GM23338 (cell line): ENCODE results near the gene PLXNA2. TPM values are rescaled to one million over a fixed set of nuclear protein-coding genes. Genes with fewer than 3 reads are reported as not detected.

ENCODE experiments used
- ATAC-seq: fragments of 200-7000 bp; cut with Tn5 transposase; 3 replicates; pipeline ENCODE4 v1.9.1; 2020
- DNase-seq: peaks from one replicate; pipeline ENCODE4 v3.0.0-alpha.2; 2015; ENCODE audit warnings: low spot score
- H2AFZ ChIP-seq: fragments of 200-600 bp; sonication (generic); 2 replicates; pipeline ENCODE4 v1.8.0; 2016; ENCODE audit warnings: antibody characterized with exemption, mild to moderate bottlenecking, moderate library complexity
- H3F3A ChIP-seq: fragments of 200-600 bp; sonication (generic); replicated peaks from 2 replicates; pipeline ENCODE4 v1.8.0; 2017; ENCODE audit warnings: antibody characterized with exemption, mixed run types, low read depth
- H3K27ac ChIP-seq: fragments of 200-600 bp; sonication (generic); 2 replicates; pipeline ENCODE4 v1.6.1; 2016; ENCODE audit warnings: low read depth
- H3K27me3 ChIP-seq: fragments of 200-600 bp; sonication (generic); 2 replicates; pipeline ENCODE4 v1.8.0; 2016; ENCODE audit warnings: mild to moderate bottlenecking, mixed run types, moderate library complexity; ENCODE audit not compliant: insufficient read depth
- H3K36me3 ChIP-seq: fragments of 200-600 bp; sonication (generic); 2 replicates; pipeline ENCODE4 v1.8.0; 2016; ENCODE audit warnings: mild to moderate bottlenecking; ENCODE audit not compliant: insufficient read depth
- H3K4me1 ChIP-seq: fragments of 200-600 bp; sonication (generic); 2 replicates; pipeline ENCODE4 v1.8.0; 2016; ENCODE audit warnings: mild to moderate bottlenecking, moderate library complexity; ENCODE audit not compliant: insufficient read depth
- H3K4me2 ChIP-seq: fragments of 200-600 bp; sonication (generic); 2 replicates; pipeline ENCODE4 v1.7.1; 2017; ENCODE audit warnings: mixed run types
- H3K4me3 ChIP-seq: fragments of 200-600 bp; sonication (generic); 2 replicates; pipeline ENCODE4 v1.6.1; 2016; ENCODE audit warnings: mixed run types
- H3K79me2 ChIP-seq: fragments of 200-600 bp; sonication (generic); replicated peaks from 2 replicates; pipeline ENCODE4 v1.8.0; 2017; ENCODE audit warnings: mild to moderate bottlenecking; ENCODE audit not compliant: insufficient read depth
- H3K9me2 ChIP-seq: fragments of 200-600 bp; sonication (generic); 2 replicates; pipeline ENCODE4 v1.8.0; 2017; ENCODE audit not compliant: insufficient read depth
- H4K20me1 ChIP-seq: fragments of 200-600 bp; sonication (generic); replicated peaks from 2 replicates; pipeline ENCODE4 v1.8.0; 2017; ENCODE audit warnings: mild to moderate bottlenecking; ENCODE audit not compliant: insufficient read depth
- H3K27ac Mint-ChIP-seq: 2 replicates; pipeline ENCODE4 v1.8.0; 2020; ENCODE audit warnings: inconsistent platforms, mild to moderate bottlenecking, moderate library complexity, mixed read lengths
- H3K27me3 Mint-ChIP-seq: 3 replicates; pipeline ENCODE4 v1.8.0; 2022; ENCODE audit warnings: low read depth, mild to moderate bottlenecking, moderate library complexity, mixed read lengths, inconsistent platforms; ENCODE audit not compliant: insufficient read depth, poor library complexity
- H3K36me3 Mint-ChIP-seq: 3 replicates; pipeline ENCODE4 v1.8.0; 2021; ENCODE audit warnings: low read depth, mild to moderate bottlenecking, inconsistent platforms, moderate library complexity, mixed read lengths
- H3K4me1 Mint-ChIP-seq: 3 replicates; pipeline ENCODE4 v1.8.0; 2020; ENCODE audit warnings: mild to moderate bottlenecking, inconsistent platforms, mixed read lengths
- H3K4me3 Mint-ChIP-seq: 3 replicates; pipeline ENCODE4 v1.8.0; 2021; ENCODE audit warnings: moderate library complexity, mild to moderate bottlenecking, inconsistent platforms, mixed read lengths
- H3K9me3 Mint-ChIP-seq: 3 replicates; pipeline ENCODE4 v1.8.0; 2020; ENCODE audit warnings: moderate library complexity, mild to moderate bottlenecking, inconsistent platforms, mixed read lengths
- CREB1 ChIP-seq: fragments of 250-450 bp; sonication (Bioruptor Pico); IDR thresholded peaks from 2 replicates; pipeline ENCODE4 v1.5.0; 2020; ENCODE audit warnings: low read depth, mild to moderate bottlenecking, moderate library complexity
- EZH2 ChIP-seq: fragments of 200-600 bp; sonication (generic); IDR thresholded peaks from one replicate; pipeline ENCODE4 v1.8.0; 2017; ENCODE audit warnings: antibody characterized with exemption, mild to moderate bottlenecking, low read depth; ENCODE audit not compliant: unreplicated experiment
- EZH2phosphoT487 ChIP-seq: fragments of 200-600 bp; sonication (generic); IDR thresholded peaks from one replicate; pipeline ENCODE4 v1.8.1; 2018; ENCODE audit warnings: antibody characterized with exemption; ENCODE audit not compliant: unreplicated experiment
- JUNB ChIP-seq: IDR thresholded peaks from one replicate; pipeline ENCODE4 v1.6.1; 2016; ENCODE audit warnings: antibody characterized with exemption; ENCODE audit not compliant: unreplicated experiment
- NANOG ChIP-seq: IDR thresholded peaks from 2 replicates; pipeline ENCODE4 v1.6.1; 2016; ENCODE audit warnings: antibody characterized with exemption, borderline replicate concordance
- POLR2AphosphoS5 ChIP-seq: IDR thresholded peaks from 2 replicates; pipeline ENCODE4 v1.6.1; 2016; ENCODE audit warnings: antibody characterized with exemption, low read depth
- STAT1 ChIP-seq: IDR thresholded peaks from one replicate; pipeline ENCODE4 v1.6.1; 2016; ENCODE audit warnings: antibody characterized with exemption; ENCODE audit not compliant: unreplicated experiment
- ZNF114 ChIP-seq: fragments of 250-450 bp; sonication (Bioruptor Pico); IDR thresholded peaks from 2 replicates; pipeline ENCODE4 v1.5.0; 2020; ENCODE audit warnings: mild to moderate bottlenecking, moderate library complexity
- ZNF331 ChIP-seq: fragments of 250-450 bp; sonication (Bioruptor Pico); IDR thresholded peaks from 2 replicates; pipeline ENCODE4 v1.5.0; 2020; ENCODE audit warnings: low read depth, mild to moderate bottlenecking, moderate library complexity
- polyA plus RNA-seq: library from polyadenylated mRNA; unstranded; fragments of >200 nt; fragmentation: Nextera tagmentation; extraction: Ambion mirVana; gene quantifications from 2 replicates; pipeline ENCODE4 v1.2.1, GENCODE V29; 2016
- total RNA-seq: library from RNA; depleted of rRNA; stranded (reverse); fragments of >200 nt; shearing (Covaris generic); gene quantifications from 2 replicates; pipeline ENCODE4 v1.2.3, GENCODE V29; 2014
- TF ChIP-seq, protein P1 (sequence below): IDR thresholded peaks from 2 replicates; pipeline ENCODE4 v1.6.1; 2016; ENCODE audit warnings: antibody characterized with exemption
- TF ChIP-seq, protein P2 (sequence below): IDR thresholded peaks from one replicate; pipeline ENCODE4 v1.6.1; 2018; ENCODE audit warnings: antibody characterized with exemption; ENCODE audit not compliant: unreplicated experiment
- TF ChIP-seq, protein P3 (sequence below): fragments of 250-450 bp; sonication (Bioruptor Pico); IDR thresholded peaks from 2 replicates; pipeline ENCODE4 v1.5.0; 2020; ENCODE audit warnings: mild to moderate bottlenecking, moderate library complexity

Gene PLXNA2
- total and polyA plus RNA-seq, 2 experiments from 2014 or later: 0.40 to 1.8 TPM

DNA sequence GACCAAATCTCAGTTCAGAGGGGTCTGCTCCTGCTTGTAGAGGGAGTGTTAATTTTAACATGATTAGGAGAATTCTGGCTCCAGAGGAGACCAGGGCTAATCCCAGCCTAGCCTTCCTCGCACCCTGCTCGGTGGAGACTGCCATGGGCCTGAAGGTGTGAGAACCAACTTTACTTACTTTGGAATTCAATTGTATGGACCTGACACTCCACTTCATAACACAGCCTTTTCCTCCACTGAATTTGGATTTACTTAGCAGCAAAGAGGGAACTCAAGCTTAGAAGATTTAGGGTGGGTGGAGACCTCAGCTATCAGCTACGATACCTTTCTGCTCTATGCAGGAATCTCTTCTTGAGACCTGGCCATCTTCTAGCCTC, 11.5 kb downstream of the PLXNA2 start (continued):
- TF ChIP-seq ZNF331 (no peak), JUNB (no peak)
- TF ChIP-seq, protein P1, sequence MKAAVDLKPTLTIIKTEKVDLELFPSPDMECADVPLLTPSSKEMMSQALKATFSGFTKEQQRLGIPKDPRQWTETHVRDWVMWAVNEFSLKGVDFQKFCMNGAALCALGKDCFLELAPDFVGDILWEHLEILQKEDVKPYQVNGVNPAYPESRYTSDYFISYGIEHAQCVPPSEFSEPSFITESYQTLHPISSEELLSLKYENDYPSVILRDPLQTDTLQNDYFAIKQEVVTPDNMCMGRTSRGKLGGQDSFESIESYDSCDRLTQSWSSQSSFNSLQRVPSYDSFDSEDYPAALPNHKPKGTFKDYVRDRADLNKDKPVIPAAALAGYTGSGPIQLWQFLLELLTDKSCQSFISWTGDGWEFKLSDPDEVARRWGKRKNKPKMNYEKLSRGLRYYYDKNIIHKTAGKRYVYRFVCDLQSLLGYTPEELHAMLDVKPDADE: no peak
- TF ChIP-seq, protein P2, sequence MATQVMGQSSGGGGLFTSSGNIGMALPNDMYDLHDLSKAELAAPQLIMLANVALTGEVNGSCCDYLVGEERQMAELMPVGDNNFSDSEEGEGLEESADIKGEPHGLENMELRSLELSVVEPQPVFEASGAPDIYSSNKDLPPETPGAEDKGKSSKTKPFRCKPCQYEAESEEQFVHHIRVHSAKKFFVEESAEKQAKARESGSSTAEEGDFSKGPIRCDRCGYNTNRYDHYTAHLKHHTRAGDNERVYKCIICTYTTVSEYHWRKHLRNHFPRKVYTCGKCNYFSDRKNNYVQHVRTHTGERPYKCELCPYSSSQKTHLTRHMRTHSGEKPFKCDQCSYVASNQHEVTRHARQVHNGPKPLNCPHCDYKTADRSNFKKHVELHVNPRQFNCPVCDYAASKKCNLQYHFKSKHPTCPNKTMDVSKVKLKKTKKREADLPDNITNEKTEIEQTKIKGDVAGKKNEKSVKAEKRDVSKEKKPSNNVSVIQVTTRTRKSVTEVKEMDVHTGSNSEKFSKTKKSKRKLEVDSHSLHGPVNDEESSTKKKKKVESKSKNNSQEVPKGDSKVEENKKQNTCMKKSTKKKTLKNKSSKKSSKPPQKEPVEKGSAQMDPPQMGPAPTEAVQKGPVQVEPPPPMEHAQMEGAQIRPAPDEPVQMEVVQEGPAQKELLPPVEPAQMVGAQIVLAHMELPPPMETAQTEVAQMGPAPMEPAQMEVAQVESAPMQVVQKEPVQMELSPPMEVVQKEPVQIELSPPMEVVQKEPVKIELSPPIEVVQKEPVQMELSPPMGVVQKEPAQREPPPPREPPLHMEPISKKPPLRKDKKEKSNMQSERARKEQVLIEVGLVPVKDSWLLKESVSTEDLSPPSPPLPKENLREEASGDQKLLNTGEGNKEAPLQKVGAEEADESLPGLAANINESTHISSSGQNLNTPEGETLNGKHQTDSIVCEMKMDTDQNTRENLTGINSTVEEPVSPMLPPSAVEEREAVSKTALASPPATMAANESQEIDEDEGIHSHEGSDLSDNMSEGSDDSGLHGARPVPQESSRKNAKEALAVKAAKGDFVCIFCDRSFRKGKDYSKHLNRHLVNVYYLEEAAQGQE: no peak

DNA sequence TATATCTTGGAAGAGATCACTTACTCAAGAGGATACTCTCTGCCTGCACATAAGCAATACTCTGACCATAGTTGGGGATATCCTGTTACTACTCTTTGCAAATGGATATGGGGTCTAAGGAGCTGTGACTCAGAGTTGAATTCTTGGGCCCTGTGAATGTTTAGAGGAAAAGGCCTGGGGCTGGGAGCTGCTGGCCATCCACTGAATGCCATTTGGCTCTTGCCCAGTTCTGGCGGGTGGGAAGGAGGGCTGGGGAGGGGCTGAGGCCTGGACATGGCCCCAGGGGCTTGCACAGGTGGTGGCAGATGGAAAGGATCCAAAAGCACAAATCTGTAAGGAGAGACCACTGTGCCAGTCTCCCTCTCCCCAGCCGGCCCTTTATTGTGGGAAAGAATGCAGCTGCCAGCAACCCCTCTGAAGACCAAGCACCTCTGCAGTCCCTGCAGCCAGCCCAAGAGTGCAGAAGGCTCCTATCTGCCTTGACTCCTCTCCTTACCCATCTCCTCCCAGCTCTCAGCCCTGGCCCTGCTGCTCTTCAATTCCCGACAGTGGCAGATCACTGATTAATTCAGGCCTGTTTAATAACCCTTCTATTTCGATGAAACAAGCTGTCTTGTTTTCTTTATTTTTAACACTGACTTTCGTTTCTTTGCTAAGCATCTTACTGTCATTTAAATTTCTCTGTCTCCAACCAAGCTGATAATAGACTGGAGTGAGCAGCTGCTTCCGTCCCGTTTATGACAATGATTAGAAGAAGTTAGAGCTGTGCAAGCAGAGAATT, 12.1 kb downstream of the PLXNA2 start:
- no peaks in the 10 kb centered on the region for H3K36me3 Mint-ChIP-seq
- ATAC-seq: peak; percentile 16
- H3K4me1 Mint-ChIP-seq: peaks cover 59% of the 10 kb centered on the region
- peaks cover 23% of the 10 kb centered on the region for H3K4me1 ChIP-seq
- no peaks in the 10 kb centered on the region for H3K36me3 ChIP-seq
- H3K27me3 Mint-ChIP-seq: peaks cover 3% of the 10 kb centered on the region
- H4K20me1 ChIP-seq: no peaks in the 10 kb centered on the region
- no peaks in the 10 kb centered on the region for H3K27me3 ChIP-seq
- H3K9me2 ChIP-seq: no peaks in the 10 kb centered on the region
- no peak overlapping the region for H3K4me2 ChIP-seq
- DNase-seq: peak; percentile 22
- H3K4me3 ChIP-seq: no peak overlapping the region
- H3K4me3 Mint-ChIP-seq: no peak overlapping the region
- H2AFZ ChIP-seq: no peak overlapping the region
- no peak overlapping the region for H3K27ac ChIP-seq
- H3K9me3 Mint-ChIP-seq: no peaks in the 10 kb centered on the region
- H3F3A ChIP-seq: no peaks in the 10 kb centered on the region
- no peak overlapping the region for H3K27ac Mint-ChIP-seq
- no peaks in the 10 kb centered on the region for H3K79me2 ChIP-seq
- TF ChIP-seq JUNB (no peak), CREB1 (CRISPR knock-in tag) (no peak), ZNF114 (no peak), EZH2phosphoT487 (no peak), EZH2 (no peak), ZNF331 (no peak), STAT1 (no peak), POLR2AphosphoS5 (no peak), NANOG (no peak)
- TF ChIP-seq, protein P3, sequence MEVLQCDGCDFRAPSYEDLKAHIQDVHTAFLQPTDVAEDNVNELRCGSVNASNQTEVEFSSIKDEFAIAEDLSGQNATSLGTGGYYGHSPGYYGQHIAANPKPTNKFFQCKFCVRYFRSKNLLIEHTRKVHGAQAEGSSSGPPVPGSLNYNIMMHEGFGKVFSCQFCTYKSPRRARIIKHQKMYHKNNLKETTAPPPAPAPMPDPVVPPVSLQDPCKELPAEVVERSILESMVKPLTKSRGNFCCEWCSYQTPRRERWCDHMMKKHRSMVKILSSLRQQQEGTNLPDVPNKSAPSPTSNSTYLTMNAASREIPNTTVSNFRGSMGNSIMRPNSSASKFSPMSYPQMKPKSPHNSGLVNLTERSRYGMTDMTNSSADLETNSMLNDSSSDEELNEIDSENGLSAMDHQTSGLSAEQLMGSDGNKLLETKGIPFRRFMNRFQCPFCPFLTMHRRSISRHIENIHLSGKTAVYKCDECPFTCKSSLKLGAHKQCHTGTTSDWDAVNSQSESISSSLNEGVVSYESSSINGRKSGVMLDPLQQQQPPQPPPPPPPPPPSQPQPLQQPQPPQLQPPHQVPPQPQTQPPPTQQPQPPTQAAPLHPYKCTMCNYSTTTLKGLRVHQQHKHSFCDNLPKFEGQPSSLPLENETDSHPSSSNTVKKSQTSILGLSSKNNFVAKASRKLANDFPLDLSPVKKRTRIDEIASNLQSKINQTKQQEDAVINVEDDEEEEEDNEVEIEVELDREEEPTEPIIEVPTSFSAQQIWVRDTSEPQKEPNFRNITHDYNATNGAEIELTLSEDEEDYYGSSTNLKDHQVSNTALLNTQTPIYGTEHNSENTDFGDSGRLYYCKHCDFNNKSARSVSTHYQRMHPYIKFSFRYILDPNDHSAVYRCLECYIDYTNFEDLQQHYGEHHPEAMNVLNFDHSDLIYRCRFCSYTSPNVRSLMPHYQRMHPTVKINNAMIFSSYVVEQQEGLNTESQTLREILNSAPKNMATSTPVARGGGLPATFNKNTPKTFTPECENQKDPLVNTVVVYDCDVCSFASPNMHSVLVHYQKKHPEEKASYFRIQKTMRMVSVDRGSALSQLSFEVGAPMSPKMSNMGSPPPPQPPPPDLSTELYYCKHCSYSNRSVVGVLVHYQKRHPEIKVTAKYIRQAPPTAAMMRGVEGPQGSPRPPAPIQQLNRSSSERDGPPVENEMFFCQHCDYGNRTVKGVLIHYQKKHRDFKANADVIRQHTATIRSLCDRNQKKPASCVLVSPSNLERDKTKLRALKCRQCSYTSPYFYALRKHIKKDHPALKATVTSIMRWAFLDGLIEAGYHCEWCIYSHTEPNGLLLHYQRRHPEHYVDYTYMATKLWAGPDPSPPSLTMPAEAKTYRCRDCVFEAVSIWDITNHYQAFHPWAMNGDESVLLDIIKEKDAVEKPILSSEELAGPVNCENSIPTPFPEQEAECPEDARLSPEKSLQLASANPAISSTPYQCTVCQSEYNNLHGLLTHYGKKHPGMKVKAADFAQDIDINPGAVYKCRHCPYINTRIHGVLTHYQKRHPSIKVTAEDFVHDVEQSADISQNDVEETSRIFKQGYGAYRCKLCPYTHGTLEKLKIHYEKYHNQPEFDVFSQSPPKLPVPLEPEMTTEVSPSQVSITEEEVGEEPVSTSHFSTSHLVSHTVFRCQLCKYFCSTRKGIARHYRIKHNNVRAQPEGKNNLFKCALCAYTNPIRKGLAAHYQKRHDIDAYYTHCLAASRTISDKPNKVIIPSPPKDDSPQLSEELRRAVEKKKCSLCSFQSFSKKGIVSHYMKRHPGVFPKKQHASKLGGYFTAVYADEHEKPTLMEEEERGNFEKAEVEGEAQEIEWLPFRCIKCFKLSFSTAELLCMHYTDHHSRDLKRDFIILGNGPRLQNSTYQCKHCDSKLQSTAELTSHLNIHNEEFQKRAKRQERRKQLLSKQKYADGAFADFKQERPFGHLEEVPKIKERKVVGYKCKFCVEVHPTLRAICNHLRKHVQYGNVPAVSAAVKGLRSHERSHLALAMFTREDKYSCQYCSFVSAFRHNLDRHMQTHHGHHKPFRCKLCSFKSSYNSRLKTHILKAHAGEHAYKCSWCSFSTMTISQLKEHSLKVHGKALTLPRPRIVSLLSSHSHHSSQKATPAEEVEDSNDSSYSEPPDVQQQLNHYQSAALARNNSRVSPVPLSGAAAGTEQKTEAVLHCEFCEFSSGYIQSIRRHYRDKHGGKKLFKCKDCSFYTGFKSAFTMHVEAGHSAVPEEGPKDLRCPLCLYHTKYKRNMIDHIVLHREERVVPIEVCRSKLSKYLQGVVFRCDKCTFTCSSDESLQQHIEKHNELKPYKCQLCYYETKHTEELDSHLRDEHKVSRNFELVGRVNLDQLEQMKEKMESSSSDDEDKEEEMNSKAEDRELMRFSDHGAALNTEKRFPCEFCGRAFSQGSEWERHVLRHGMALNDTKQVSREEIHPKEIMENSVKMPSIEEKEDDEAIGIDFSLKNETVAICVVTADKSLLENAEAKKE: no peak
- TF ChIP-seq, protein P1: no peak
